ENCODE results near the gene HNRNPA3.
"Not testable (repeated sequence)": the region's sequence is repeated elsewhere in the genome, so short reads cannot be mapped to it uniquely, and the experiment has no call there.

Gene HNRNPA3

GRCh38 chr2:177232098-177232704 lies 19.6 kb downstream of the HNRNPA3 start:
- no peak for DNase-seq (ENCODE audit: low read depth in 3 of 3)

- no peak for DNase-seq (ENCODE audit: low read depth in 3 of 3)
Observed at GRCh38 chr2:177234267-177234666, 21.7 kb downstream of the HNRNPA3 start.

- no peak for DNase-seq (ENCODE audit: low read depth in 3 of 3)
Observed at GRCh38 chr2:177235855-177236437, 23.4 kb downstream of the HNRNPA3 start.

GRCh38 chr2:177237932-177238331 lies 25.3 kb downstream of the HNRNPA3 start:
- DNase-seq (ENCODE audit: low read depth in 3 of 3) = no peak

- no peak for DNase-seq (ENCODE audit: low read depth in 3 of 3)
Observed at GRCh38 chr2:177239053-177239452, 26.5 kb downstream of the HNRNPA3 start.

- DNase-seq (ENCODE audit: low read depth in 3 of 3) = no peak
Observed at GRCh38 chr2:177239932-177240630, 27.5 kb downstream of the HNRNPA3 start.

- no peak for DNase-seq (ENCODE audit: low read depth in 3 of 3)
Observed at GRCh38 chr2:177241711-177242120, 29.1 kb downstream of the HNRNPA3 start.

GRCh38 chr2:177242121-177242987 lies 29.8 kb downstream of the HNRNPA3 start:
- DNase-seq (ENCODE audit: low read depth in 3 of 3) = no peak

GRCh38 chr2:177243073-177243472 lies 30.5 kb downstream of the HNRNPA3 start:
- no peak for DNase-seq (ENCODE audit: low read depth in 3 of 3)

GRCh38 chr2:177243476-177243875 lies 30.9 kb downstream of the HNRNPA3 start:
- DNase-seq (ENCODE audit: low read depth in 3 of 3) = no peak

- no peak for DNase-seq (ENCODE audit: low read depth in 3 of 3)
Observed at GRCh38 chr2:177244244-177244771, 31.7 kb downstream of the HNRNPA3 start.

- no peak for DNase-seq (ENCODE audit: low read depth in 3 of 3)
Observed at GRCh38 chr2:177245010-177245422, 32.4 kb downstream of the HNRNPA3 start.

- no peak for DNase-seq (ENCODE audit: low read depth in 3 of 3)
Observed at GRCh38 chr2:177246000-177246399, 33.4 kb downstream of the HNRNPA3 start.

- DNase-seq (ENCODE audit: low read depth in 3 of 3) = not testable (repeated sequence)
Observed at GRCh38 chr2:177246523-177247030, 34.0 kb downstream of the HNRNPA3 start.

- no peak for DNase-seq (ENCODE audit: low read depth in 3 of 3)
Observed at GRCh38 chr2:177247693-177248262, 35.2 kb downstream of the HNRNPA3 start.

- no peak for DNase-seq (ENCODE audit: low read depth in 3 of 3)
Observed at GRCh38 chr2:177249038-177249437, 36.4 kb downstream of the HNRNPA3 start.

GRCh38 chr2:177250461-177250860 lies 37.9 kb downstream of the HNRNPA3 start:
- DNase-seq (ENCODE audit: low read depth in 3 of 3) = no peak

GRCh38 chr2:177251165-177251542 lies 38.6 kb downstream of the HNRNPA3 start:
- no peak for DNase-seq (ENCODE audit: low read depth in 3 of 3)

- no peak for DNase-seq (ENCODE audit: low read depth in 3 of 3)
Observed at GRCh38 chr2:177252808-177253531, 40.4 kb downstream of the HNRNPA3 start.

- no peak for DNase-seq (ENCODE audit: low read depth in 3 of 3)
Observed at GRCh38 chr2:177253704-177254103, 41.1 kb downstream of the HNRNPA3 start.

Measured in stimulated activated CD4-positive, alpha-beta T cell treated with anti-CD3 and anti-CD28 coated beads, TNF-alpha, amount 100 ng/mL, for 4 hours (primary cell).